ENCODE data around the gene CCDC144A.
"Not testable (repeated sequence)": the region's sequence is repeated elsewhere in the genome, so short reads cannot be mapped to it uniquely, and the experiment has no call there.

Gene CCDC144A

DNA sequence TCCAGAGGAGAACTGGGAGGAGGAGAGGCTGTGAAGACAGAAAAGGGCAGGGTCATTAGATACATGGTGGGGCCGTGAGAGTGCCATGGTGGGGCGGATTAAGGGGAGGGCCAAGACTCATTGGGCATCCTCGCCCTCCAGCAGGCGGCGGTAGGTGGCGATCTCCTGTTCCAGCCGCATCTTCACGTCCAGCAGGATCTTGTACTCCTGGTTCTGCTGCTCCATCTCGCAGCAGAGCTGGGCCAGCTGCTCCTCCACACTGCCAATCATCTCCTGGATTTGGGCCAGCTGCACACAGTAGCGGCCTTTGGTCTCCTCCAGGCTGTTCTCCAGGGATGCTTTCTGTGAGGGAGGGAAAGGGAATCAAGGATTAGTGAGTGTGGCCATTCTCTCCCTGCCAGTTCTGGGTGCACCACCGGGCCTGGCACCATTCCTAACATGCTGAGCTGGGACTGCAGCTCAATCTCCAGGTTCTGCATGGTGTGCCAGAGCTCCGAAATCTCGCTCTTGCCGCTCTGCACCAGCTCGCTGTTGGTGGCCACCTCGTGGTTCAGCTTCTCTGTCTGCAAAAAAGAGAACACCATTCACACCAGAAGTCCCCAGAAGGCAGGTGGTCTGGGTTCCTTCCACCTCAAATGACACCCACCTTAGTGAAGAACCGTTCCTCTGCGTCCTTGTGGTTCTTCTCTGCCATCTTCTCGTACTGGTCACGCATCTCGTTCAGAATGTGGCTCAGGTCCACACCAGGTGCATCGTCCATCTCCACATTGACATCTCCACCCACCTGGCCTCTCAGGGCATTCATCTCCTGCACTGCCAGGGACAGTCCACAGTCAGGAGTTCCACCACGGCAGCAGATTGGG, 129.0 kb downstream of the CCDC144A start:
- no peak for DNase-seq

DNA sequence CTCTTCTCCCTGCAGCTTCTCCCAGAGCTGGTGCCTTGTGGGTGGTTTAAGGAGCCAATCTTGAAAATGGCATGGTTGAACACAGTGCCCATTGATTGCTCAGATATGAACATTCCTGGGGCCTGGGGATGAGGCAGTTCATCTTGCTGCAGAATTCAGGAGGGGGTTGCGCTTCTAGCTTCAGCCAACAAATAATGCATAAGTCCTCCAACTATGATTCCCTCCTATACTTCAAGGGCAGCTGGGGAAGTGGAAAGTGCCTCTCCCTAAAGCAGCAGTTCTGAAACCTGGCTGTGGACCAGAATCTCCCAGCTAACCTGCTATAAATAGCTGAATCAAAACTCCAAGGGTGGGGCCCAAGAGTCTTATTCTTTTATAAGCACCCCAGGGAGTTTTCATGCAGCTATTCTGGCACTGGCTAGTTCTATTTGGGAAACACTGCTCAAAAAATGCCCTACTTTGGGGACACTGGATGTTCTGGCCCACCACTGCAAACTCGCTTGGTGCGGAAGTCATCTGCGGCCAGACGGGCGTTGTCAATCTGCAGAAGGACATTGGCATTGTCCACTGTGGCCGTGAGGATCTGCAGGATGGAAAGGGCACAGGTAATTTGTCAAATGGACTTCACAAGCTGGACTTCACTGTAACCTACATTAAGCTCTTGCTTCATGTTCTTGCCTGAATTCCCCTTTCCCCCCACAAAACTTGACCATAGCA, 130.3 kb downstream of the CCDC144A start:
- DNase-seq = no peak

DNA sequence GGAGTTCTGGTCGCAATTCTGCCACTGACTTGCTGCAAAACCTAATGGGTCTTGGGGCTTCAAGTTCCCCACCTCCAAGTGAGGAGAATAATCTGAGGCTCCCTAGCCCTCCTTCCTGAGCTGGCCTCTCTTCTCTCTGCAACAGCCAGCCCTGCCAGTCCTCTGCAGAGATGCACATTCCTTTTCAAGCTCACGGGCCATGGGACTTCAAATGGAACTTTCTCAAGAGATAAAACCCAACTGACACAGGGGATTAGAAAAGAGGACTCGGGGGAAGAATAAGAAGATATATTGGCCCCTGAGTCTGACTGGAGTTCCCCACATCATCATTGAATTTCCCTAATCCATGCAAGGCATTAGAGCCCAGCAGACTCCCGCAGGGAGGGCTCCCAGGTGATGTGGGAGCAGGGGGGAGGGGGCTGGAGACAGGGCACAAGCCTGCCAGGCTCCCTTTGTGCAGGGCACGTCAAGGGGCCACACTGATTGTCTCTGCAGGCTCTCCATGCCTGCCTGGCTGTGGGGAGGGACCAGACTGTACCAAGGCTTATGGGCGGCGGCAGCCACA, 131.0 kb downstream of the CCDC144A start:
- no peak for DNase-seq

DNA sequence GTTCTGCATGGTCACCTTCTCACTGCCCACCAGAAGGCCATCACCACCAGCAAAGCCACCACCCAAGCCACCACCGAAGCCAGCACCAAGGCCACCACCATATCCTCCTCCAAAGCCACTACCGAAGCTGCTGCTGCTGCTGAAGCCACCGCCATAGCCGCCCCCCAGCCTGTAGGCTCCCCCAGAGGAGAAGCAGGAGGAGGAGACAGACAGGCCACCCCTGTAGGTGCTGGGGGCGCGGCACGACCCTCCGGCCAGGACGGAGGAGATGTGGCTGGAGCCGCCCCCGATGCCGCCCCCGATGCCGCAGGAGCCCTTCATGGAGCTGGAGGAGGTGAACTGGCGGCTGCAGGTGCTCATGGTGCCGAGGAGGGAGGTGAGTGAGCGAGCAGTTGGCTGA, 132.1 kb downstream of the CCDC144A start:
- DNase-seq = not testable (repeated sequence)

DNA sequence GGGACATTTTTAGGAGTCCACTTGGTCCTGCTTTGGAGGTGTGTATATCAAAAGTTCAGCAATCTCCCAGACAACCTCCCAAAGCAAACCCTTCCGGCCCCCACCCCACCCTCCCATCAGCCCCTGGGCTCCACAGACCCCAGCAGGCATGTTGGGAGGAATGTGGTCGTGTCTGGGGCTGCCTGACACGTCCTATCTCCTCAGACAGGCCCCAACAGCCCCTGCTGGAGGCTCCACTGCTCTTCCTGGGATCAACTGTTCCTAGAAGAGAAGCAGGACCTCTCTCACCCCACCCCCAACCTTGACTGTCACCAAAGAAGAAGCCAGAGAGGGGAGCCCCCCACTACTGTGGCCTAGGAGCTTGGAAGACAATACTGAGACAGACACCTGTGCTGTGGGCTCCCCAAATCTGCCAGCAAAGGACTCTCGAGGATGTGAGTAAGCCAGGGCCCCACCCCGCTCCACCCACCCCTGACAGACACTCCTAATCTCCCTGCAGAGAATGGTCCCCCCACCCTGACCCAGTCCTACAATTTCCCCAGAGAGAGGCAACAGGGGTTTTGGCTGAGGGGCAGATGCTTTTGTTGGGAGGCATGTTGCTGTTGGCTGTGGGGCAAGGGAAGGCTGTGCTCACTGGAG, 133.8 kb downstream of the CCDC144A start:
- not testable (repeated sequence) for DNase-seq

Measured in Kasumi-1 (cell line).